Heart left ventricle (tissue), 16 donors: ENCODE results near the gene CFAP57. TPM values are rescaled to one million over a fixed set of nuclear protein-coding genes. Genes with fewer than 3 reads are reported as not detected.
A peak's percentile ranks its signal among the peaks of the same experiment; 100 is the strongest.

ENCODE experiments used
- ATAC-seq, 4 donors: fragments of 200-7000 bp; cut with Tn5 transposase; one replicate each; pipeline ENCODE4 v1.9.1; 2020 to 2022; ENCODE audit warnings: moderate library complexity in 4 of 4, mild to moderate bottlenecking in 3 of 4, moderate number of reproducible peaks in 1 of 4
- DNase-seq, 5 donors: peaks; one replicate each; pipeline ENCODE4 v3.0.0-alpha.2; 2020
- H3K27ac ChIP-seq, 12 donors: fragments of 200-600 bp; sonication (generic) in 4 of 12; one replicate each; pipeline versions ENCODE4 v1.5.0 to v1.8.0; 2016 to 2022; ENCODE audit warnings: mild to moderate bottlenecking in 2 of 12
- H3K27me3 ChIP-seq, 9 donors: fragments of 200-600 bp; sonication (generic) in 2 of 9; one replicate each; pipeline versions ENCODE4 v1.5.1 to v1.8.0; 2016 to 2022; ENCODE audit warnings: mild to moderate bottlenecking in 3 of 9
- H3K36me3 ChIP-seq, 9 donors: fragments of 200-600 bp; sonication (generic) in 2 of 9; one replicate each; pipeline versions ENCODE4 v1.5.0 to v1.8.0; 2018 to 2022; ENCODE audit warnings: mild to moderate bottlenecking in 2 of 9
- H3K4me1 ChIP-seq, 12 donors: fragments of 200-600 bp; sonication (generic) in 4 of 12; one replicate each; pipeline versions ENCODE4 v1.5.0 to v1.8.0; 2016 to 2022; ENCODE audit warnings: mild to moderate bottlenecking in 3 of 12
- H3K4me3 ChIP-seq, 12 donors: fragments of 200-600 bp; sonication (generic) in 4 of 12; one replicate each; pipeline versions ENCODE4 v1.5.0 to v1.8.0; 2017 to 2022; ENCODE audit warnings: mild to moderate bottlenecking in 9 of 12, moderate library complexity in 4 of 12
- H3K9me3 ChIP-seq, 12 donors: fragments of 200-600 bp; sonication (generic) in 4 of 12; one replicate each; pipeline versions ENCODE4 v1.5.0 to v1.8.0; 2016 to 2022; ENCODE audit warnings: mild to moderate bottlenecking in 1 of 12
- POLR2A ChIP-seq, 2 donors: fragments of 450-650 bp; IDR thresholded peaks; one replicate each; pipeline ENCODE4 v1.6.1; 2017; ENCODE audit warnings: antibody characterized with exemption in 2 of 2, mild to moderate bottlenecking in 2 of 2, moderate library complexity in 2 of 2
- WGBS, 4 donors: extraction: QIAGEN DNeasy Blood & Tissue Kit in 2 of 4; methylation state at CpG; one replicate each; pipeline versions ENCODE4 v1.1.5 to v1.1.7; 2013 to 2018; 5-methylcytosine and 5-hydroxymethylcytosine counted together
- intact Hi-C, 10 donors: fragments of 100-400 bp; cut with DNase I; formaldehyde crosslinking; loops; one replicate each; pipeline versions ENCODE4 v1.11.1 to v1.14.2; 2022
- polyA plus RNA-seq, 2 donors: library from polyadenylated mRNA; stranded (reverse); fragments of 200-250 nt; gene quantifications; one replicate each; pipeline ENCODE4 v1.2.3, GENCODE V29; 2013
- total RNA-seq, 9 donors: library from RNA; depleted of rRNA in 2 of 9; stranded (reverse); fragments of >200 nt in 2 of 9; fragmentation: NEBNext Ultra II Directional in 3 of 9; extraction: Animal tissue kit (Norgen Biotek cat#: 25700) in 3 of 9; gene quantifications; one replicate each; pipeline versions ENCODE4 v1.1.0 to v1.2.4, GENCODE V29; 2016 to 2023
- TF ChIP-seq, protein P1 (sequence below), 12 donors: fragments of 200-600 bp; sonication (generic) in 4 of 12; IDR thresholded peaks; one replicate each; pipeline versions ENCODE4 v1.5.0 to v1.8.0; 2018 to 2022; ENCODE audit warnings: antibody characterized with exemption in 12 of 12, mild to moderate bottlenecking in 5 of 12
- donor health status: ischemic (EF 13 %, LVEDD 7.1; RV severe dilation, severe dysfunction).
- donor health status: healthy with polysubstance abuse.
- donor health status: DM: no; HTN: yes; CAD: no.
- donor health status: DM: no; HTN: no; CAD: no.
- donor health status: ischemic (EF 25% LVEDD 6.9; RV normal size, moderate dysfunction).
- donor health status: ischemic (EF 25% LVEDD 5.7; RV mildly dilated, moderate dysfunction).
- donor health status: healthy.
- donor health status: DM: yes; HTN: yes; CAD: no.
- donor health status: ischemic (EF 35%, LVEDD 5.7; RV mildly dilated, moderate dysfunction).
- donor health status: nonischemic (EF 11% LVEDD 7.7; RV severe dilation, severe dysfunction).
- donor health status: DM: yes; HTN: yes; CAD: no.
- donor health status: PGD.
- donor health status: ischemic (EF 29% LVEDD 5.4; RV normal size, mild dysfunction).
- donor health status: nonischemic (EF 23%, LVEDD 6.1; RV moderate dilation, normal function).

CFAP57 gene
- total and polyA plus RNA-seq, 11 donors: 0.07 to 0.34 (median 0.13) TPM; not detected in 5

DNA sequence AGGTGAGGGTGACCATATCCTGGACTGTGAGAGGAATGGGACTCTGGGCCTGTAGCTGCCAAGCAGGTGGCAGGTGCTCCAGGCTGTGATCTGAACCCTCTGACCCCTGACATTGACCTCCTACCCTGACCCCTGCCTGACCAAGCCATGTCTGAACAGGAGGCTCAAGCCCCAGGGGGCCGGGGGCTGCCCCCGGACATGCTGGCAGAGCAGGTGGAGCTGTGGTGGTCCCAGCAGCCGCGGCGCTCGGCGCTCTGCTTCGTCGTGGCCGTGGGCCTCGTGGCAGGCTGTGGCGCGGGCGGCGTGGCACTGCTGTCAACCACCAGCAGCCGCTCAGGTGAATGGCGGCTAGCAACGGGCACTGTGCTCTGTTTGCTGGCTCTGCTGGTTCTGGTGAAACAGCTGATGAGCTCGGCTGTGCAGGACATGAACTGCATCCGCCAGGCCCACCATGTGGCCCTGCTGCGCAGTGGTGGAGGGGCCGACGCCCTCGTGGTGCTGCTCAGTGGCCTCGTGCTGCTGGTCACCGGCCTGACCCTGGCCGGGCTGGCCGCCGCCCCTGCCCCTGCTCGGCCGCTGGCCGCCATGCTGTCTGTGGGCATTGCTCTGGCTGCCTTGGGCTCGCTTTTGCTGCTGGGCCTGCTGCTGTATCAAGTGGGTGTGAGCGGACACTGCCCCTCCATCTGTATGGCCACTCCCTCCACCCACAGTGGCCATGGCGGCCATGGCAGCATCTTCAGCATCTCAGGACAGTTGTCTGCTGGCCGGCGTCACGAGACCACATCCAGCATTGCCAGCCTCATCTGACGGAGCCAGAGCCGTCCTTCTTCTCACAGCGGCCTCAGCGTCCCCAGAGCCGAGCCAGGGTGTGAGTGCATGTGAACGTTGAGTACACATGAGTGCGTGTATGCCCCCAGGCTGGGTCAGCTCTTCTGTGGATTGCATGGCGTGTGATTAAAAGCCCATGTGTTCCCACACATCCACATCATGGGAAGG, 100.7 kb downstream of the CFAP57 start:
- WGBS, 4 donors: 96 to 98% (median 97%) methylated on average over 29 to 46 of the region's 46 CpGs
- intact Hi-C loops: no loop called here
- peaks cover 0 to 19% (median 6%) of the 10 kb centered on the region in 12 donors for H3K4me1 ChIP-seq
- no peaks in the 10 kb centered on the region for H3K36me3 ChIP-seq
- no peaks in the 10 kb centered on the region for H3K27me3 ChIP-seq
- no peak for TF ChIP-seq POLR2A (IDR thresholded peaks at IDR 0.05)
- TF ChIP-seq, protein P1, sequence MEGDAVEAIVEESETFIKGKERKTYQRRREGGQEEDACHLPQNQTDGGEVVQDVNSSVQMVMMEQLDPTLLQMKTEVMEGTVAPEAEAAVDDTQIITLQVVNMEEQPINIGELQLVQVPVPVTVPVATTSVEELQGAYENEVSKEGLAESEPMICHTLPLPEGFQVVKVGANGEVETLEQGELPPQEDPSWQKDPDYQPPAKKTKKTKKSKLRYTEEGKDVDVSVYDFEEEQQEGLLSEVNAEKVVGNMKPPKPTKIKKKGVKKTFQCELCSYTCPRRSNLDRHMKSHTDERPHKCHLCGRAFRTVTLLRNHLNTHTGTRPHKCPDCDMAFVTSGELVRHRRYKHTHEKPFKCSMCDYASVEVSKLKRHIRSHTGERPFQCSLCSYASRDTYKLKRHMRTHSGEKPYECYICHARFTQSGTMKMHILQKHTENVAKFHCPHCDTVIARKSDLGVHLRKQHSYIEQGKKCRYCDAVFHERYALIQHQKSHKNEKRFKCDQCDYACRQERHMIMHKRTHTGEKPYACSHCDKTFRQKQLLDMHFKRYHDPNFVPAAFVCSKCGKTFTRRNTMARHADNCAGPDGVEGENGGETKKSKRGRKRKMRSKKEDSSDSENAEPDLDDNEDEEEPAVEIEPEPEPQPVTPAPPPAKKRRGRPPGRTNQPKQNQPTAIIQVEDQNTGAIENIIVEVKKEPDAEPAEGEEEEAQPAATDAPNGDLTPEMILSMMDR (IDR thresholded peaks at IDR 0.05): no peak
- ATAC-seq (no peak), DNase-seq (peak in 1 of 5 donors; percentile 9)
- no peaks in the 10 kb centered on the region for H3K9me3 ChIP-seq
- H3K4me3 ChIP-seq: no peak overlapping the region
- H3K27ac ChIP-seq: no peak overlapping the region

DNA sequence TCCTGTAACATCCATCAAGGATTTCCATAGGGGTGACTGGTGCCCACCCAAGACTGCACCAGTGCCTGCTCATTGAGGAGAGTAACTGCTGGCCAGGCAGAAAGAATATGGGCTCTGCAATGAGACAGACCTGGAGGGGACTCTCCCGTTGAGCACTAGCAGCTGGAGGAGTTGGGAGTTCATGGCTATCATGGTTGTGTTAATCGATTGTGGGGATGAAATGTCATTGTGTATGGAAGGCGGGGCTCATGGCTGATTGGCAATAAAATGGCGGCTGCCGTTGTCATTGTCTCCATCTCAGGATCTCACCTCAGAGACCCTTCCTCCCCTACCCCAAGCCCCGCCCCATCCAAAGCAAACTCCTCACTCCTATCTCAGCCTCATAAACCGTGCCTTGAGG, 101.6 kb downstream of the CFAP57 start:
- ATAC-seq (no peak), DNase-seq (peak in 1 of 5 donors; percentile 6)
- Histone ChIP-seq H3K9me3 (no peaks in the 10 kb centered on the region), H3K4me3 (no peak overlapping the region), H3K4me1 (peaks cover 0 to 19% (median 6%) of the 10 kb centered on the region in 12 donors), H3K36me3 (no peaks in the 10 kb centered on the region), H3K27me3 (no peaks in the 10 kb centered on the region), H3K27ac (peak overlapping the region in 3 of 12 donors; percentile 5 to 42 (median 20))
- intact Hi-C loops: no loop called here
- TF ChIP-seq POLR2A (IDR thresholded peaks at IDR 0.05): no peak
- TF ChIP-seq, protein P1 (IDR thresholded peaks at IDR 0.05): no peak
- WGBS, 4 donors: 98 to 100% (median 99%) methylated on average over 5 to 7 of the region's 7 CpGs

DNA sequence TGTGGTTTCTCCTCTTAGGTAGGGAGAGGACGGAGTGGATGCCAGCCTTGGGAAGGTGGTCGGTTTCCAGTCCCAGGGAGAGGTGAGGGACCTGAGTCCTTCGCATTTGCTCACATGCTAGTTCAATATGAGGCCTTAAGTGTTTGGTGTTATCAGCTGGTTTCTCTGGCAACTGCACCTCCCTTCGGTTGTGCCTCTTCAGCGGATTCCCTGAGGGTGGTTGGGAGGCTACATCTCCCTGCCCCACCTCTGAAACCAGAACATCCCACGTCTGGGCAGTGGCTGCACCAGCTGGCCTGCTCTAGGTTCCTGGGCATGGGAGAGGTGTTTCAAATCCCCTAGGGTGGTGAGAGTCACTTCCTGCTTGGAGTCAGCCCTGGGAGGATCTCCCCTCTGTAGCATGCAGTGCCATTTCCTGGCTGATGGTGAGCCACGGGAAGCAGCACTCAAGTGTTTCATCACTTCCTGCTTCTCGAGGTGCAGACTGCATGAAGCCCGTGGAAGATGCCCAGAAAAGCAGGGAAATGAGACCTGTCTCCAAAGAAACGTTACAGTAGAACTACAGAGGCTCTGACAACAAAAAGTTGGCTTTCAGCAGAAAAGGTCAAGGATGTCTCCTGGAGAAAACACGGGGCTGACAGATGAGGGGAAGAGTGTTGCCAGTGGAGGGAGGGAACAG, 102.1 kb downstream of the CFAP57 start:
- H3K9me3 ChIP-seq: no peaks in the 10 kb centered on the region
- TF ChIP-seq, protein P1 (IDR thresholded peaks at IDR 0.05): no peak
- no peak for TF ChIP-seq POLR2A (IDR thresholded peaks at IDR 0.05)
- 47 to 62% (median 57%) methylated on average over 9 to 11 of the region's 11 CpGs for WGBS, 4 donors
- H3K36me3 ChIP-seq: no peaks in the 10 kb centered on the region
- DNase-seq: peak in 1 of 5 donors; percentile 21
- H3K4me1 ChIP-seq: peaks cover 0 to 19% (median 6%) of the 10 kb centered on the region in 12 donors
- no peaks in the 10 kb centered on the region for H3K27me3 ChIP-seq
- peak in 3 of 4 donors; percentile 47 to 89 (median 53) for ATAC-seq
- H3K27ac ChIP-seq: peak overlapping the region in 6 of 12 donors; percentile 5 to 48 (median 44)
- intact Hi-C loops: no loop called here
- H3K4me3 ChIP-seq: no peak overlapping the region

DNA sequence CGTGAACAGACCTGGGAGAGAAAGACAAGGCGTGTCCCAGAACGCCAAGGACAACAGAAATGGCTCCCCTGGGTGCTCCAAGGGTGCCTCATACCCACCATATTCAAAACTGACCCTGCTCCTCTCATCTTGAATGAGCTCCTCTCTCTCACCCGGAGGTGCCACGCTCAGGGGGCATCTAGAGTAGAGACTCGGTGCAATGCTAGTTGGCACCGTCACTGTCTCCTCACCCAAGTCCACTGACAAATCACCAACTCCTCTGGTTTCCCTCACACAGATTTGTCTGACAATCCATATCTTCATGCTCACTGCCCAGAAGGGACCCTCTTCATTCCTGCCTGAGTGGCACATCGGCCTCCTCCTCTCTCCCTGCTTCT, 102.7 kb downstream of the CFAP57 start:
- WGBS, 4 donors: 78 to 94% (median 87%) methylated on average over 8 of the region's 8 CpGs
- DNase-seq: no peak
- Histone ChIP-seq H3K27me3 (no peaks in the 10 kb centered on the region), H3K4me3 (no peak overlapping the region), H3K4me1 (peaks cover 0 to 19% (median 6%) of the 10 kb centered on the region in 12 donors), H3K36me3 (no peaks in the 10 kb centered on the region), H3K9me3 (no peaks in the 10 kb centered on the region), H3K27ac (peak overlapping the region in 4 of 12 donors; percentile 5 to 46 (median 31))
- TF ChIP-seq POLR2A (IDR thresholded peaks at IDR 0.05): no peak
- TF ChIP-seq, protein P1 (IDR thresholded peaks at IDR 0.05): no peak
- intact Hi-C loops: no loop called here
- no peak for ATAC-seq
